ENCODE data around the gene SEPTIN1.

DNA sequence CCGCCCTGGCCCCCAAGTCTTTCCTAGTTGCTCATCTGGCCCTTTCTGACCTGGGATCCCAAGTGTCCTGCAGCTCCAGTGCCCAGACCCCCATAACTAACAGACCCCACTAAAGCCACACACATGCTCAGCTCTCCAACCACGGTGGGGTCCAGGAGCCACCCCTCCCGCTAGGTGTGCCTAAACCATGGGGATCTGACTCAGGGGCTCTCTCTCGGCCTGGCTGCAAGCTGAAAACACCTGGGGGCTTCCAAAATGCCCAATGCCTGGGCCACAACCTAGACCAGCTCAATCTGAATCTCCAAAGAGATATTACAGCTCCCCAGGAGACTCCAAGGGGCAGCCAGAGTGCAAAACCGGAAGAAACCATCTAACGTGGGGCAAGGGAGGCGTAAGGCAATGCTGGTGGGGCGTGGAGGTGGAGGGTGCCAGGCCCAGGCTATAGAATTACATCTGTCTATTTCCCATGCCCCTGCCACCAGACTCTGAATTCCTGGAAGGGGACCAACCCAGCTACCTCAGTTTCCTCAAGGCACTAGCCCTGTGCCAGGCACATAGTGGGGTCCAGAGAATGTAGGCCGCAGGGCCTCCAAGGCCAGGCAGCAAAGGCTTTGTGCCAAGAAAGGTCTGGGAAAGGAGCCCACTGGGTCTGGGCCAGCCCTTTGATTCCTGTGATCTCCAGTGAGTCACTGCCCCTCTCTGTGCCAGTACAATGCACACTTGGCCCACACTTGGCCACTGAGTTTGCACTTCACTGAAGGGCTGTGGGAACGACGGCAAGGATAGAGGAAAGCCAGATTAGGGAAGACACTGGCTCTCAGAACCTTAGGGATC, 30.6 kb downstream of the SEPTIN1 start:
- TF ChIP-seq, protein P1, sequence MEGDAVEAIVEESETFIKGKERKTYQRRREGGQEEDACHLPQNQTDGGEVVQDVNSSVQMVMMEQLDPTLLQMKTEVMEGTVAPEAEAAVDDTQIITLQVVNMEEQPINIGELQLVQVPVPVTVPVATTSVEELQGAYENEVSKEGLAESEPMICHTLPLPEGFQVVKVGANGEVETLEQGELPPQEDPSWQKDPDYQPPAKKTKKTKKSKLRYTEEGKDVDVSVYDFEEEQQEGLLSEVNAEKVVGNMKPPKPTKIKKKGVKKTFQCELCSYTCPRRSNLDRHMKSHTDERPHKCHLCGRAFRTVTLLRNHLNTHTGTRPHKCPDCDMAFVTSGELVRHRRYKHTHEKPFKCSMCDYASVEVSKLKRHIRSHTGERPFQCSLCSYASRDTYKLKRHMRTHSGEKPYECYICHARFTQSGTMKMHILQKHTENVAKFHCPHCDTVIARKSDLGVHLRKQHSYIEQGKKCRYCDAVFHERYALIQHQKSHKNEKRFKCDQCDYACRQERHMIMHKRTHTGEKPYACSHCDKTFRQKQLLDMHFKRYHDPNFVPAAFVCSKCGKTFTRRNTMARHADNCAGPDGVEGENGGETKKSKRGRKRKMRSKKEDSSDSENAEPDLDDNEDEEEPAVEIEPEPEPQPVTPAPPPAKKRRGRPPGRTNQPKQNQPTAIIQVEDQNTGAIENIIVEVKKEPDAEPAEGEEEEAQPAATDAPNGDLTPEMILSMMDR (IDR thresholded peaks at IDR 0.05) = no peak
- TF ChIP-seq POLR2A (IDR thresholded peaks at IDR 0.05) = no peak
